ACHN (cell line): Measurements from ENCODE around the gene ITGAE.
A peak's percentile ranks its signal among the peaks of the same experiment; 100 is the strongest.

Experiments used
- DNase-seq: peaks from one replicate; pipeline ENCODE4 v3.0.0-alpha.2; 2015
- in situ Hi-C: cut with HindIII; loops from 2 replicates; pipeline ENCODE4 v1.10.0; 2017; ENCODE audit warnings: low sequenced_read_pairs, low pct_ligation_motif_present, low pct_unique_long_range_greater_than_20kb

ITGAE gene

GRCh38 chr17:3690094-3690715 lies 110.8 kb downstream of the ITGAE start:
- in situ Hi-C loops: no loop called here

GRCh38 chr17:3689262-3690093 lies 111.5 kb downstream of the ITGAE start:
- no peak for DNase-seq
- in situ Hi-C loops: no loop called here

More at GRCh38 chr17:3690094-3690715, 110.8 kb downstream of the ITGAE start:
- DNase-seq: no peak

- in situ Hi-C loops: no loop called here
- DNase-seq: no peak
Observed at GRCh38 chr17:3688852-3689261, 112.1 kb downstream of the ITGAE start.

- no peak for DNase-seq
- in situ Hi-C loops: no loop called here
Observed at GRCh38 chr17:3688027-3688553, 112.9 kb downstream of the ITGAE start.

GRCh38 chr17:3685174-3685573 lies 115.8 kb downstream of the ITGAE start:
- in situ Hi-C loops: no loop called here
- no peak for DNase-seq

GRCh38 chr17:3683054-3683511 lies 117.9 kb downstream of the ITGAE start:
- DNase-seq: peak; percentile 49
- in situ Hi-C loops: no loop called here

- in situ Hi-C loops: no loop called here
- DNase-seq: no peak
Observed at GRCh38 chr17:3682033-3682432, 119.0 kb downstream of the ITGAE start.

- in situ Hi-C loops: no loop called here
- DNase-seq: no peak
Observed at GRCh38 chr17:3681565-3681964, 119.4 kb downstream of the ITGAE start.

GRCh38 chr17:3681057-3681456 lies 119.9 kb downstream of the ITGAE start:
- in situ Hi-C loops: no loop called here
- DNase-seq: no peak

GRCh38 chr17:3679531-3680126 lies 121.4 kb downstream of the ITGAE start:
- in situ Hi-C loops: no loop called here
- no peak for DNase-seq

GRCh38 chr17:3678821-3679530 lies 122.0 kb downstream of the ITGAE start:
- no peak for DNase-seq
- in situ Hi-C loops: no loop called here

GRCh38 chr17:3678095-3678820 lies 122.7 kb downstream of the ITGAE start:
- in situ Hi-C loops: no loop called here

GRCh38 chr17:3675886-3676285 lies 125.1 kb downstream of the ITGAE start:
- no peak for DNase-seq
- in situ Hi-C loops: no loop called here

More at GRCh38 chr17:3678095-3678820, 122.7 kb downstream of the ITGAE start:
- DNase-seq: no peak

GRCh38 chr17:3672571-3672970 lies 128.4 kb downstream of the ITGAE start:
- DNase-seq: no peak
- in situ Hi-C loops: no loop called here

- peak; percentile 14 for DNase-seq
- in situ Hi-C loops: no loop called here
Observed at GRCh38 chr17:3669548-3669947, 131.4 kb downstream of the ITGAE start.

GRCh38 chr17:3669085-3669347 lies 132.0 kb downstream of the ITGAE start:
- no peak for DNase-seq
- in situ Hi-C loops: no loop called here

GRCh38 chr17:3668279-3669084 lies 132.5 kb downstream of the ITGAE start, which contains the start of the genes EMC6 and TAX1BP3:
EMC6 (plus strand) TSS chr17:3668812; CDS start chr17:3669147, 335 bp downstream.
TAX1BP3 (minus strand) TSS chr17:3668578; CDS start chr17:3668526, 52 bp downstream.
- in situ Hi-C loops: no loop called here
- peak; percentile 98 for DNase-seq
